BJ (cell line): ENCODE results near the gene PRG3. TPM values are rescaled to one million over a fixed set of nuclear protein-coding genes. Genes with fewer than 3 reads are reported as not detected.

Experiments
- CTCF ChIA-PET: fragments of 350-600 bp; formaldehyde crosslinking; extraction: SDS; loops from one replicate; lab custom pipeline; 2021; ENCODE audit warnings: antibody characterized with exemption, inconsistent platforms; lab: Yijun Ruan, JAX
- POLR2A ChIA-PET: fragments of 300-600 bp; sonication (Branson Sonifier 250); formaldehyde crosslinking; extraction: SDS; loops from one replicate; lab custom pipeline; 2021; ENCODE audit warnings: antibody characterized with exemption; lab: Charles Lee
- DNase-seq: peaks from one replicate; pipeline ENCODE4 v3.0.0-alpha.2; 2011; ENCODE audit warnings: low read depth
- H3K27me3 ChIP-seq: 2 replicates; pipeline ENCODE4 v1.6.0; 2011; ENCODE audit warnings: low read length; ENCODE audit not compliant: control insufficient read depth, insufficient read depth
- H3K36me3 ChIP-seq: 2 replicates; pipeline ENCODE4 v1.5.1; 2011; ENCODE audit warnings: low read length; ENCODE audit not compliant: control insufficient read depth, insufficient read depth
- H3K4me3 ChIP-seq: 2 replicates; pipeline ENCODE4 v1.5.1; 2011; ENCODE audit warnings: low read depth, mild to moderate bottlenecking, control low read depth, low read length
- CTCF ChIP-seq: IDR thresholded peaks from 2 replicates; pipeline ENCODE4 v1.5.1; 2011; ENCODE audit warnings: low read depth, mild to moderate bottlenecking, control low read depth, inconsistent platforms, low read length, moderate library complexity; ENCODE audit not compliant: insufficient read depth
- polyA plus RNA-seq: library from polyadenylated mRNA; depleted of rRNA; stranded (reverse); fragments of >200 nt; gene quantifications from 2 replicates; pipeline ENCODE4 v1.2.3, GENCODE V29; 2011

Gene PRG3
- polyA plus RNA-seq, 1 experiment: not detected

- Histone ChIP-seq H3K27me3 (no peaks in the 10 kb centered on the region), H3K36me3 (no peaks in the 10 kb centered on the region; the same call in 1 of the 2 replicates), H3K4me3 (peak overlapping the region; percentile 27)
- ChIA-PET CTCF (interaction anchor here (1.0 kb wide), 1 partner anchor 214 kb away, joined by 3 read pairs; no protein-coding TSS in a partner anchor), POLR2A (no interaction called here)
- no peak for DNase-seq
- no peak for TF ChIP-seq CTCF
These were observed 45.5 kb upstream of the PRG3 start for GRCh38 chr11:57426439-57426928.

GRCh38 chr11:57425565-57426438 lies 44.9 kb upstream of the PRG3 start:
- DNase-seq: no peak
- H3K4me3 ChIP-seq: no peak overlapping the region
- POLR2A ChIA-PET: no interaction called here
- H3K27me3 ChIP-seq: no peaks in the 10 kb centered on the region
- H3K36me3 ChIP-seq: no peaks in the 10 kb centered on the region; the same call in 1 of the 2 replicates
- no peak for TF ChIP-seq CTCF
- CTCF ChIA-PET: interaction anchor here (0.6 to 1.0 kb wide), 3 partner anchors 25 to 214 kb away, joined by 3 read pairs; no protein-coding TSS in a partner anchor

GRCh38 chr11:57424792-57425564 lies 44.0 kb upstream of the PRG3 start:
- H3K4me3 ChIP-seq: no peak overlapping the region
- H3K27me3 ChIP-seq: no peaks in the 10 kb centered on the region
- ChIA-PET CTCF (interaction anchor here (0.6 to 1.9 kb wide), 3 partner anchors 26 to 69 kb away, joined by 3 to 5 read pairs (median 3); no protein-coding TSS in a partner anchor), POLR2A (interaction anchor here (0.6 kb wide), 1 partner anchor 251 kb away, joined by 8 read pairs; no protein-coding TSS in a partner anchor)
- DNase-seq: peak; percentile 44
- TF ChIP-seq CTCF: no peak
- H3K36me3 ChIP-seq: no peaks in the 10 kb centered on the region; the same call in none of the 2 replicates

GRCh38 chr11:57424137-57424791 lies 43.3 kb upstream of the PRG3 start:
- Histone ChIP-seq H3K36me3 (no peaks in the 10 kb centered on the region; the same call in none of the 2 replicates), H3K4me3 (no peak overlapping the region), H3K27me3 (no peaks in the 10 kb centered on the region)
- no peak for DNase-seq
- TF ChIP-seq CTCF: no peak
- ChIA-PET CTCF (interaction anchor here (1.1 to 1.9 kb wide), 2 partner anchors 34 to 69 kb away, joined by 3 to 5 read pairs; no protein-coding TSS in a partner anchor), POLR2A (no interaction called here)
